Mammary epithelial cell (primary cell): ENCODE data around the gene FMN1.

Experiments used
- CTCF ChIP-seq, 2 donors: IDR thresholded peaks in 1 of 2; conservative IDR thresholded peaks in 1 of 2; 2 replicates each; pipeline ENCODE4 v1.5.1; 2011 to 2012; ENCODE audit warnings: inconsistent platforms in 2 of 2, low read length in 2 of 2, mild to moderate bottlenecking in 2 of 2, control low read depth in 1 of 2, low read depth in 1 of 2; ENCODE audit not compliant: insufficient read depth in 1 of 2; ENCODE audit errors: extremely low read depth in 1 of 2
- EZH2 ChIP-seq: IDR thresholded peaks from 2 replicates; pipeline ENCODE4 v1.6.1; 2012; ENCODE audit warnings: low read length, inconsistent platforms, borderline replicate concordance

GRCh38 chr15:32825219-32825618, 369.3 kb downstream of the FMN1 start:
- TF ChIP-seq CTCF (conservative IDR thresholded peaks at IDR 0.05 in 1 of 2, IDR thresholded peaks at IDR 0.05 in 1 of 2; ENCODE audit: extremely low read depth in 1 of 2, insufficient read depth in 1 of 2, low read depth in 1 of 2, low read length in 2 of 2) (no peak), EZH2 (no peak)
